ENCODE results near the gene OVCA2. TPM values are rescaled to one million over a fixed set of nuclear protein-coding genes. Genes with fewer than 3 reads are reported as not detected.
A peak's percentile ranks its signal among the peaks of the same experiment; 100 is the strongest.

OVCA2 gene
- polyA plus RNA-seq, 2 of the 4 experiments (the other 2 are of a cell fraction): 54.6 to 66.3 TPM

DNA sequence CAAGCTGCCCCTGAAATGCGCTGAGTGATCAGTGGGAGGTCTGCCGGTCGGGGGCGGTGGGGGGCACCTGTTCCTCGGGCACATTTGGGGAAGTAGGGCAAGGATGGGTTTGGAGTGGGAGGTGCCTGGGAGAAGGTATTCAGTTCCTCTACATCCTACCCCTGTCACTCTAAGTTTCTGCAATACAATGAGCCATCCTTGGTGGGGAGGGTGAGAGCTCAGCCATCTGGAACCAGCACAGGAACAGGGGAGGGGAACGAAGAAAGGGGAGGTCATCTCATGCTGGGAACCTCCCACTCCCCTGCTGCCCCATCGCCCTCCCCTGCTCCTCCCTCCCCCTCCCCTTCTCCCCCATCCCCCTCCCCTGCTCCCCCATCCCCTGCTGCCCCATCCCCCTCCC lies 7.7 kb upstream of the OVCA2 start:
- Histone ChIP-seq H3K4me1 (peaks cover 21% of the 10 kb centered on the region), H3K4me2 (no peak overlapping the region), H3K9me3 (no peaks in the 10 kb centered on the region), H3K27ac (no peak overlapping the region), H3K4me3 (no peak overlapping the region)
- no peak for DNase-seq (ENCODE audit: low read depth in 1 of 2, low spot score in 1 of 2)
- ChIA-PET CTCF (interaction anchor here (1.0 to 17.0 kb wide), 7 partner anchors 8 to 121 kb away, joined by 3 to 420 read pairs (median 128); partner anchors contain the start of genes DPH1, HIC1, OVCA2 and RTN4RL1), POLR2A (no interaction called here)
- ATAC-seq: no peak
- no peak for FAIRE-seq
- 79% methylated on average over 5 of the region's 7 CpGs for WGBS (ENCODE audit: missing lambda C conversion rate)
- TF ChIP-seq KDM5A (IDR thresholded peaks at IDR 0.05) (no peak), KDM1A (IDR thresholded peaks at IDR 0.05; ENCODE audit: low read depth) (no peak), EHF (CRISPR knock-in tag; IDR thresholded peaks at IDR 0.05) (no peak), ZC3H11A (IDR thresholded peaks at IDR 0.05) (no peak), EHMT2 (IDR thresholded peaks at IDR 0.05; ENCODE audit: low read depth) (no peak), HDAC2 (IDR thresholded peaks at IDR 0.05) (no peak), POLR2AphosphoS2 (conservative IDR thresholded peaks at IDR 0.05; ENCODE audit: low read length) (no peak), MAFK (IDR thresholded peaks at IDR 0.05; ENCODE audit: partially characterized antibody) (no peak), ESRRA (IDR thresholded peaks at IDR 0.05; ENCODE audit: borderline replicate concordance, low read length) (no peak), CBX8 (IDR thresholded peaks at IDR 0.05) (no peak), ZSCAN20 (CRISPR knock-in tag; IDR thresholded peaks at IDR 0.05) (no peak), EP300 (IDR thresholded peaks at IDR 0.05) (no peak), GATA3 (IDR thresholded peaks at IDR 0.05; ENCODE audit: borderline replicate concordance) (no peak), HOXB5 (CRISPR knock-in tag; IDR thresholded peaks at IDR 0.05) (no peak)
- TF ChIP-seq, protein P1, sequence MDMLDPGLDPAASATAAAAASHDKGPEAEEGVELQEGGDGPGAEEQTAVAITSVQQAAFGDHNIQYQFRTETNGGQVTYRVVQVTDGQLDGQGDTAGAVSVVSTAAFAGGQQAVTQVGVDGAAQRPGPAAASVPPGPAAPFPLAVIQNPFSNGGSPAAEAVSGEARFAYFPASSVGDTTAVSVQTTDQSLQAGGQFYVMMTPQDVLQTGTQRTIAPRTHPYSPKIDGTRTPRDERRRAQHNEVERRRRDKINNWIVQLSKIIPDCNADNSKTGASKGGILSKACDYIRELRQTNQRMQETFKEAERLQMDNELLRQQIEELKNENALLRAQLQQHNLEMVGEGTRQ (IDR thresholded peaks at IDR 0.05): no peak
- TF ChIP-seq, protein P2, sequence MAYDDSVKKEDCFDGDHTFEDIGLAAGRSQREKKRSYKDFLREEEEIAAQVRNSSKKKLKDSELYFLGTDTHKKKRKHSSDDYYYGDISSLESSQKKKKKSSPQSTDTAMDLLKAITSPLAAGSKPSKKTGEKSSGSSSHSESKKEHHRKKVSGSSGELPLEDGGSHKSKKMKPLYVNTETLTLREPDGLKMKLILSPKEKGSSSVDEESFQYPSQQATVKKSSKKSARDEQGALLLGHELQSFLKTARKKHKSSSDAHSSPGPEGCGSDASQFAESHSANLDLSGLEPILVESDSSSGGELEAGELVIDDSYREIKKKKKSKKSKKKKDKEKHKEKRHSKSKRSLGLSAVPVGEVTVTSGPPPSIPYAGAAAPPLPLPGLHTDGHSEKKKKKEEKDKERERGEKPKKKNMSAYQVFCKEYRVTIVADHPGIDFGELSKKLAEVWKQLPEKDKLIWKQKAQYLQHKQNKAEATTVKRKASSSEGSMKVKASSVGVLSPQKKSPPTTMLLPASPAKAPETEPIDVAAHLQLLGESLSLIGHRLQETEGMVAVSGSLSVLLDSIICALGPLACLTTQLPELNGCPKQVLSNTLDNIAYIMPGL (CRISPR knock-in tag; IDR thresholded peaks at IDR 0.05; ENCODE audit: borderline replicate concordance): no peak

DNA sequence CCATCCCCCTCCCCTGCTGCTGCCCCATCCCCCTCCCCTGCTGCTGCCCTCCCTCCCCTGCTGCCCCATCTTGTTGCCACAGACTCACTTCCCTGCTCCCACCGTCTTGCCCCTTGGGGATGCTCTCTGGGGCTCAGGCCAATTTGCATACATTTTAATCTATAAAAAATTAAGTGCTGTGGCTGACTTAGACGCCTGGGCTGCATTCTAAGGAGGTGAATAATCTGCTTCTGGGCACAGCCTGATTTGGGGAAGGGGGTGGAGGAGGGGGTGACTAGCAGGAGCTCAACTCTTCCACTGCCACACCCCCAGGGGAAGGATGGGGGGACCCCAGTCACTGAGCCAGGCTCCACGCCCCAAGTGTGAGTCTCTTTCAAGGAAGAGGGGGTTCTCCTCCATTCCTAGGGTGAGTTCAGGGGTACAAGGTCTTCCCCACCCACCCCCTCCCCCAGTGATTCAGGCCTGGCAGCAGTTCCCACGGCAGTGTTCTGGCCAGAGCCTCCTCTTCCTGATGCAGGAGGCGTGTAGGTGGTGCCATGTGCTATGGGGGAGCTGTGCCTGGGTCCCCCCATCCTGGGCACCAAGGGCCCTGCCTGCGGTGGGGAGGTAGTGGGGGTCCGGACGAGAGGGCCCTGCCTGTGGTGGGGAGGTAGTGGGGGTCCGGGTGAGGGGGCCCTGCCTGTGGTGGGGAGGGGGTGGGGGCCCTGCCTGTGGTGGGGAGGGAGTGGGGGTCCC lies 6.8 kb upstream of the OVCA2 start:
- Histone ChIP-seq H3K4me2 (peak overlapping the region; percentile 38; the same call in 1 of the 3 replicates), H3K9me3 (no peaks in the 10 kb centered on the region), H3K4me1 (peaks cover 21% of the 10 kb centered on the region), H3K4me3 (no peak overlapping the region), H3K27ac (peak overlapping the region in 1 of 2 experiments; percentile 65; a peak in 3 of 6 replicates)
- DNase-seq (ENCODE audit: low read depth in 1 of 2, low spot score in 1 of 2) (no peak), ATAC-seq (no peak), FAIRE-seq (no peak)
- ChIA-PET POLR2A (no interaction called here), CTCF (interaction anchor here (0.7 to 17.0 kb wide), 6 partner anchors 7 to 153 kb away, joined by 3 to 224 read pairs (median 66); partner anchors contain the start of genes DPH1, HIC1, OVCA2 and RTN4RL1)
- TF ChIP-seq ZSCAN20 (CRISPR knock-in tag; IDR thresholded peaks at IDR 0.05) (no peak), NR3C1 (IDR thresholded peaks at IDR 0.05) (no peak), SREBF2 (IDR thresholded peaks at IDR 0.05) (no peak), HEYL (CRISPR knock-in tag; IDR thresholded peaks at IDR 0.05) (no peak), MAFK (IDR thresholded peaks at IDR 0.05; ENCODE audit: partially characterized antibody) (no peak), NFE2L2 (conservative IDR thresholded peaks at IDR 0.05; ENCODE audit: low read length) (no peak), JUNB (IDR thresholded peaks at IDR 0.05) (no peak), FOSB (CRISPR knock-in tag; IDR thresholded peaks at IDR 0.05) (no peak), RARB (CRISPR knock-in tag; IDR thresholded peaks at IDR 0.05) (no peak), RAD21 (conservative IDR thresholded peaks at IDR 0.05 in 1 of 2, IDR thresholded peaks at IDR 0.05 in 1 of 2) (no peak), FOSL2 (IDR thresholded peaks at IDR 0.05) (no peak), FOSL2 (CRISPR knock-in tag; IDR thresholded peaks at IDR 0.05) (no peak), CBX2 (IDR thresholded peaks at IDR 0.05; ENCODE audit: borderline replicate concordance, low read depth) (no peak)
- TF ChIP-seq, protein P3, sequence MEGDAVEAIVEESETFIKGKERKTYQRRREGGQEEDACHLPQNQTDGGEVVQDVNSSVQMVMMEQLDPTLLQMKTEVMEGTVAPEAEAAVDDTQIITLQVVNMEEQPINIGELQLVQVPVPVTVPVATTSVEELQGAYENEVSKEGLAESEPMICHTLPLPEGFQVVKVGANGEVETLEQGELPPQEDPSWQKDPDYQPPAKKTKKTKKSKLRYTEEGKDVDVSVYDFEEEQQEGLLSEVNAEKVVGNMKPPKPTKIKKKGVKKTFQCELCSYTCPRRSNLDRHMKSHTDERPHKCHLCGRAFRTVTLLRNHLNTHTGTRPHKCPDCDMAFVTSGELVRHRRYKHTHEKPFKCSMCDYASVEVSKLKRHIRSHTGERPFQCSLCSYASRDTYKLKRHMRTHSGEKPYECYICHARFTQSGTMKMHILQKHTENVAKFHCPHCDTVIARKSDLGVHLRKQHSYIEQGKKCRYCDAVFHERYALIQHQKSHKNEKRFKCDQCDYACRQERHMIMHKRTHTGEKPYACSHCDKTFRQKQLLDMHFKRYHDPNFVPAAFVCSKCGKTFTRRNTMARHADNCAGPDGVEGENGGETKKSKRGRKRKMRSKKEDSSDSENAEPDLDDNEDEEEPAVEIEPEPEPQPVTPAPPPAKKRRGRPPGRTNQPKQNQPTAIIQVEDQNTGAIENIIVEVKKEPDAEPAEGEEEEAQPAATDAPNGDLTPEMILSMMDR (IDR thresholded peaks at IDR 0.05): no peak
- TF ChIP-seq, protein P4, sequence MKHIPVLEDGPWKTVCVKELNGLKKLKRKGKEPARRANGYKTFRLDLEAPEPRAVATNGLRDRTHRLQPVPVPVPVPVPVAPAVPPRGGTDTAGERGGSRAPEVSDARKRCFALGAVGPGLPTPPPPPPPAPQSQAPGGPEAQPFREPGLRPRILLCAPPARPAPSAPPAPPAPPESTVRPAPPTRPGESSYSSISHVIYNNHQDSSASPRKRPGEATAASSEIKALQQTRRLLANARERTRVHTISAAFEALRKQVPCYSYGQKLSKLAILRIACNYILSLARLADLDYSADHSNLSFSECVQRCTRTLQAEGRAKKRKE (CRISPR knock-in tag; IDR thresholded peaks at IDR 0.05; ENCODE audit: low read depth): no peak
- TF ChIP-seq, protein P5, sequence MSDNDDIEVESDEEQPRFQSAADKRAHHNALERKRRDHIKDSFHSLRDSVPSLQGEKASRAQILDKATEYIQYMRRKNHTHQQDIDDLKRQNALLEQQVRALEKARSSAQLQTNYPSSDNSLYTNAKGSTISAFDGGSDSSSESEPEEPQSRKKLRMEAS (IDR thresholded peaks at IDR 0.05): no peak
- TF ChIP-seq, protein P6, sequence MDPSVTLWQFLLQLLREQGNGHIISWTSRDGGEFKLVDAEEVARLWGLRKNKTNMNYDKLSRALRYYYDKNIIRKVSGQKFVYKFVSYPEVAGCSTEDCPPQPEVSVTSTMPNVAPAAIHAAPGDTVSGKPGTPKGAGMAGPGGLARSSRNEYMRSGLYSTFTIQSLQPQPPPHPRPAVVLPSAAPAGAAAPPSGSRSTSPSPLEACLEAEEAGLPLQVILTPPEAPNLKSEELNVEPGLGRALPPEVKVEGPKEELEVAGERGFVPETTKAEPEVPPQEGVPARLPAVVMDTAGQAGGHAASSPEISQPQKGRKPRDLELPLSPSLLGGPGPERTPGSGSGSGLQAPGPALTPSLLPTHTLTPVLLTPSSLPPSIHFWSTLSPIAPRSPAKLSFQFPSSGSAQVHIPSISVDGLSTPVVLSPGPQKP (IDR thresholded peaks at IDR 0.05; ENCODE audit: low read depth, low read length): no peak
- TF ChIP-seq, protein P7, sequence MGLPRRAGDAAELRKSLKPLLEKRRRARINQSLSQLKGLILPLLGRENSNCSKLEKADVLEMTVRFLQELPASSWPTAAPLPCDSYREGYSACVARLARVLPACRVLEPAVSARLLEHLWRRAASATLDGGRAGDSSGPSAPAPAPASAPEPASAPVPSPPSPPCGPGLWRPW (IDR thresholded peaks at IDR 0.05): no peak
- 55% methylated on average over 3 of the region's 9 CpGs for WGBS (ENCODE audit: missing lambda C conversion rate)

Measured in A549 (cell line).